Neural cell (in vitro differentiated cells): ENCODE results near the gene ADARB1. TPM values are rescaled to one million over a fixed set of nuclear protein-coding genes. Genes with fewer than 3 reads are reported as not detected.

Experiments
- H2AFZ ChIP-seq: fragments of 200-600, 300-800 bp; sonication (generic), shearing (Covaris generic); 2 replicates; pipeline ENCODE4 v1.6.0; 2014; ENCODE audit warnings: low read depth, mild to moderate bottlenecking, antibody characterized with exemption, low read length, moderate library complexity
- H3F3A ChIP-seq: fragments of 200-600 bp; shearing (Covaris generic); 2 replicates; pipeline ENCODE4 v1.6.1; 2016; ENCODE audit warnings: mild to moderate bottlenecking, moderate library complexity, mixed read lengths, antibody characterized with exemption, low read length; ENCODE audit not compliant: insufficient read depth, poor library complexity, severe bottlenecking
- H3K27ac ChIP-seq: fragments of 200-600, 300-800 bp; sonication (generic), shearing (Covaris generic); 2 replicates; pipeline ENCODE4 v1.5.1; 2014; ENCODE audit warnings: mild to moderate bottlenecking, low read length, moderate library complexity
- H3K27me3 ChIP-seq: fragments of 300-800, 200-600 bp; sonication (generic), shearing (Covaris generic); 2 replicates; pipeline ENCODE4 v1.6.0; 2014; ENCODE audit warnings: mild to moderate bottlenecking, low read depth, low read length, moderate library complexity; ENCODE audit not compliant: insufficient read depth
- H3K36me3 ChIP-seq: fragments of 300-800, 200-600 bp; sonication (generic), shearing (Covaris generic); 2 replicates; pipeline ENCODE4 v1.5.1; 2014; ENCODE audit warnings: mild to moderate bottlenecking, antibody characterized with exemption, low read length, moderate library complexity; ENCODE audit not compliant: insufficient read depth
- H3K4me2 ChIP-seq: fragments of 300-800, 200-600 bp; sonication (generic), shearing (Covaris generic); 2 replicates; pipeline ENCODE4 v1.6.0; 2014; ENCODE audit warnings: mild to moderate bottlenecking, low read length
- H3K4me3 ChIP-seq: fragments of 300-800, 200-600 bp; sonication (generic), shearing (Covaris generic); 2 replicates; pipeline ENCODE4 v1.5.1; 2014; ENCODE audit warnings: mild to moderate bottlenecking, low read length, moderate library complexity
- H3K79me2 ChIP-seq: fragments of 200-600 bp; shearing (Covaris generic); replicated peaks from 2 replicates; pipeline ENCODE4 v1.6.0; 2014; ENCODE audit warnings: mild to moderate bottlenecking, low read length, moderate library complexity; ENCODE audit not compliant: insufficient read depth
- H3K9ac ChIP-seq: fragments of 300-800, 200-600 bp; sonication (generic), shearing (Covaris generic); 2 replicates; pipeline ENCODE4 v1.6.1; 2016; ENCODE audit warnings: mild to moderate bottlenecking, low read length, mixed read lengths
- H3K9me2 ChIP-seq: fragments of 200-600 bp; shearing (Covaris generic); 2 replicates; pipeline ENCODE4 v1.6.1; 2016; ENCODE audit warnings: mild to moderate bottlenecking, low read length, mixed read lengths; ENCODE audit not compliant: insufficient read depth
- H3K9me3 ChIP-seq: fragments of 200-600, 300-800 bp; sonication (generic), shearing (Covaris generic); 2 replicates; pipeline ENCODE4 v1.6.1; 2016; ENCODE audit warnings: mild to moderate bottlenecking, mixed run types, low read length, moderate library complexity, mixed read lengths
- H4K20me1 ChIP-seq: fragments of 200-600 bp; shearing (Covaris generic); 2 replicates; pipeline ENCODE4 v1.6.1; 2016; ENCODE audit warnings: mild to moderate bottlenecking, mixed run types; ENCODE audit not compliant: insufficient read depth
- EP300 ChIP-seq: fragments of 450-650 bp; conservative IDR thresholded peaks from 2 replicates; pipeline ENCODE4 v1.6.1; 2014; ENCODE audit warnings: antibody characterized with exemption, mild to moderate bottlenecking, moderate library complexity; ENCODE audit not compliant: poor library complexity, severe bottlenecking
- EZH2 ChIP-seq: fragments of 200-600, 300-800 bp; shearing (Covaris generic), sonication (generic); IDR thresholded peaks from 2 replicates; pipeline ENCODE4 v1.6.1; 2014; ENCODE audit warnings: antibody characterized with exemption, low read length, borderline replicate concordance, mild to moderate bottlenecking; ENCODE audit not compliant: insufficient read depth, poor library complexity, severe bottlenecking
- MXI1 ChIP-seq: fragments of 450-650 bp; conservative IDR thresholded peaks from 2 replicates; pipeline ENCODE4 v1.6.1; 2014; ENCODE audit warnings: antibody characterized with exemption, mild to moderate bottlenecking; ENCODE audit not compliant: poor library complexity, severe bottlenecking
- POLR2AphosphoS5 ChIP-seq: IDR thresholded peaks from 2 replicates; pipeline ENCODE4 v1.6.1; 2012
- RAD21 ChIP-seq: fragments of 450-650 bp; conservative IDR thresholded peaks from 2 replicates; pipeline ENCODE4 v1.6.1; 2014; ENCODE audit warnings: antibody characterized with exemption, mild to moderate bottlenecking, moderate library complexity
- SMC3 ChIP-seq: fragments of 450-650 bp; conservative IDR thresholded peaks from 2 replicates; pipeline ENCODE4 v1.6.1; 2014; ENCODE audit warnings: antibody characterized with exemption, mild to moderate bottlenecking, moderate library complexity; ENCODE audit not compliant: poor library complexity
- TAF1 ChIP-seq: IDR thresholded peaks from 2 replicates; pipeline ENCODE4 v1.6.1; 2012; ENCODE audit warnings: low read depth
- polyA plus RNA-seq: library from polyadenylated mRNA; depleted of rRNA; stranded (reverse); fragments of >200 nt; gene quantifications from 2 replicates; pipeline ENCODE4 v1.2.3, GENCODE V29; 2014
- TF ChIP-seq, protein P1 (sequence below): fragments of 450-650 bp; IDR thresholded peaks from 2 replicates; pipeline ENCODE4 v1.5.1; 2014; ENCODE audit warnings: antibody characterized with exemption, mild to moderate bottlenecking, moderate library complexity; ENCODE audit not compliant: poor library complexity, severe bottlenecking
- TF ChIP-seq, protein P2 (sequence below): IDR thresholded peaks from 2 replicates; pipeline ENCODE4 v1.6.1; 2012; ENCODE audit warnings: borderline replicate concordance

The ADARB1 gene
- polyA plus RNA-seq, 1 donor from 2014 or later, result 8.9 TPM

DNA sequence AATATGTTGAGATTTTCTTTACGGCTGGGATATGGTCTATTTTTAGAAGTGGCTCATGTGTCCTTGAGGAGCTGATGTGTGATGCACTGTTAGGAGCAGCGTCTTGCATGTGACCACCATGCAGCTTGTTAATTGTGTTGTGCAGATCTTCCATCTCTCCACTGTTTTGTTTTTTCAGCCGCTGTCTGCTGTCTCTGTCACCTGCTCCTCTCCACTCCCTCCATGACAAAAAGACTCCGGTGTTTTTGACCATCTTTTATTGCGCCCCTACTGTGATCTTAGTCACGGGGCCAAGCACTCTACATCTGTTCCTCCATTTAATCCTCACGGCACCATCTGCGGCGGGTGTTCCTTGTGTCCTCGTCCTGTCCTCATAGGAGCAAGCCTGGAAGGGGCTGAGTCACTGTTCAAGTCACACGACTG lies 51.8 kb downstream of the ADARB1 start:
- H3K9ac ChIP-seq, result no peak overlapping the region
- H3K36me3 ChIP-seq, result no peaks in the 10 kb centered on the region
- H3K4me3 ChIP-seq, result no peak overlapping the region
- H3K4me2 ChIP-seq, result no peak overlapping the region
- no peaks in the 10 kb centered on the region for H3K9me2 ChIP-seq
- no peaks in the 10 kb centered on the region for H4K20me1 ChIP-seq
- no peaks in the 10 kb centered on the region for H3K79me2 ChIP-seq
- no peaks in the 10 kb centered on the region for H3K9me3 ChIP-seq
- no peaks in the 10 kb centered on the region for H3F3A ChIP-seq
- no peak overlapping the region for H2AFZ ChIP-seq
- TF ChIP-seq, protein P1, sequence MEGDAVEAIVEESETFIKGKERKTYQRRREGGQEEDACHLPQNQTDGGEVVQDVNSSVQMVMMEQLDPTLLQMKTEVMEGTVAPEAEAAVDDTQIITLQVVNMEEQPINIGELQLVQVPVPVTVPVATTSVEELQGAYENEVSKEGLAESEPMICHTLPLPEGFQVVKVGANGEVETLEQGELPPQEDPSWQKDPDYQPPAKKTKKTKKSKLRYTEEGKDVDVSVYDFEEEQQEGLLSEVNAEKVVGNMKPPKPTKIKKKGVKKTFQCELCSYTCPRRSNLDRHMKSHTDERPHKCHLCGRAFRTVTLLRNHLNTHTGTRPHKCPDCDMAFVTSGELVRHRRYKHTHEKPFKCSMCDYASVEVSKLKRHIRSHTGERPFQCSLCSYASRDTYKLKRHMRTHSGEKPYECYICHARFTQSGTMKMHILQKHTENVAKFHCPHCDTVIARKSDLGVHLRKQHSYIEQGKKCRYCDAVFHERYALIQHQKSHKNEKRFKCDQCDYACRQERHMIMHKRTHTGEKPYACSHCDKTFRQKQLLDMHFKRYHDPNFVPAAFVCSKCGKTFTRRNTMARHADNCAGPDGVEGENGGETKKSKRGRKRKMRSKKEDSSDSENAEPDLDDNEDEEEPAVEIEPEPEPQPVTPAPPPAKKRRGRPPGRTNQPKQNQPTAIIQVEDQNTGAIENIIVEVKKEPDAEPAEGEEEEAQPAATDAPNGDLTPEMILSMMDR, result no peak
- TF ChIP-seq POLR2AphosphoS5, result peak; percentile 18
- no peak for TF ChIP-seq TAF1
- no peak for TF ChIP-seq MXI1
- TF ChIP-seq, protein P2, sequence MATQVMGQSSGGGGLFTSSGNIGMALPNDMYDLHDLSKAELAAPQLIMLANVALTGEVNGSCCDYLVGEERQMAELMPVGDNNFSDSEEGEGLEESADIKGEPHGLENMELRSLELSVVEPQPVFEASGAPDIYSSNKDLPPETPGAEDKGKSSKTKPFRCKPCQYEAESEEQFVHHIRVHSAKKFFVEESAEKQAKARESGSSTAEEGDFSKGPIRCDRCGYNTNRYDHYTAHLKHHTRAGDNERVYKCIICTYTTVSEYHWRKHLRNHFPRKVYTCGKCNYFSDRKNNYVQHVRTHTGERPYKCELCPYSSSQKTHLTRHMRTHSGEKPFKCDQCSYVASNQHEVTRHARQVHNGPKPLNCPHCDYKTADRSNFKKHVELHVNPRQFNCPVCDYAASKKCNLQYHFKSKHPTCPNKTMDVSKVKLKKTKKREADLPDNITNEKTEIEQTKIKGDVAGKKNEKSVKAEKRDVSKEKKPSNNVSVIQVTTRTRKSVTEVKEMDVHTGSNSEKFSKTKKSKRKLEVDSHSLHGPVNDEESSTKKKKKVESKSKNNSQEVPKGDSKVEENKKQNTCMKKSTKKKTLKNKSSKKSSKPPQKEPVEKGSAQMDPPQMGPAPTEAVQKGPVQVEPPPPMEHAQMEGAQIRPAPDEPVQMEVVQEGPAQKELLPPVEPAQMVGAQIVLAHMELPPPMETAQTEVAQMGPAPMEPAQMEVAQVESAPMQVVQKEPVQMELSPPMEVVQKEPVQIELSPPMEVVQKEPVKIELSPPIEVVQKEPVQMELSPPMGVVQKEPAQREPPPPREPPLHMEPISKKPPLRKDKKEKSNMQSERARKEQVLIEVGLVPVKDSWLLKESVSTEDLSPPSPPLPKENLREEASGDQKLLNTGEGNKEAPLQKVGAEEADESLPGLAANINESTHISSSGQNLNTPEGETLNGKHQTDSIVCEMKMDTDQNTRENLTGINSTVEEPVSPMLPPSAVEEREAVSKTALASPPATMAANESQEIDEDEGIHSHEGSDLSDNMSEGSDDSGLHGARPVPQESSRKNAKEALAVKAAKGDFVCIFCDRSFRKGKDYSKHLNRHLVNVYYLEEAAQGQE, result no peak
- no peak for TF ChIP-seq RAD21
- peak overlapping the region; percentile 29 for H3K27ac ChIP-seq
- no peaks in the 10 kb centered on the region for H3K27me3 ChIP-seq

- H2AFZ ChIP-seq, result no peak overlapping the region
- no peak overlapping the region for H3K4me2 ChIP-seq
- H4K20me1 ChIP-seq, result no peaks in the 10 kb centered on the region
- H3K36me3 ChIP-seq, result no peaks in the 10 kb centered on the region
- H3K27ac ChIP-seq, result no peak overlapping the region
- H3K9ac ChIP-seq, result no peak overlapping the region
- H3K79me2 ChIP-seq, result no peaks in the 10 kb centered on the region
- H3K9me3 ChIP-seq, result no peaks in the 10 kb centered on the region
- H3K9me2 ChIP-seq, result no peaks in the 10 kb centered on the region
- TF ChIP-seq EP300 (no peak), EZH2 (no peak), MXI1 (no peak), POLR2AphosphoS5 (no peak), SMC3 (no peak), TAF1 (no peak), RAD21 (no peak)
- TF ChIP-seq, protein P2, result no peak
- TF ChIP-seq, protein P1, result no peak
- H3F3A ChIP-seq, result no peaks in the 10 kb centered on the region
- no peaks in the 10 kb centered on the region for H3K27me3 ChIP-seq
- H3K4me3 ChIP-seq, result no peak overlapping the region
These were observed 52.6 kb downstream of the ADARB1 start for GRCh38 chr21:45126983-45127382.
